WTC11 (cell line): ENCODE results near the gene AGBL1. TPM values are rescaled to one million over a fixed set of nuclear protein-coding genes. Genes with fewer than 3 reads are reported as not detected.

Source experiments
- ATAC-seq: fragments of 200-7000 bp; cut with Tn5 transposase; 2 replicates; pipeline ENCODE4 v1.10.0; 2021; ENCODE audit warnings: mild to moderate bottlenecking, moderate library complexity
- CTCF ChIA-PET: fragments of 300-600 bp; sonication (Branson Sonifier 250); formaldehyde crosslinking; loops from one replicate; lab custom pipeline; 2021; ENCODE audit warnings: antibody characterized with exemption; lab: Charles Lee
- POLR2A ChIA-PET: fragments of 350-600 bp; sonication (Branson Sonifier 250); formaldehyde crosslinking; loops from one replicate; lab custom pipeline; 2021; ENCODE audit warnings: antibody characterized with exemption; lab: Charles Lee
- DNase-seq: peaks from one replicate; pipeline ENCODE4 v3.0.0; 2021; ENCODE audit warnings: low spot score
- H3K27ac Mint-ChIP-seq: 2 replicates; pipeline ENCODE4 v1.8.0; 2021; ENCODE audit warnings: mixed read lengths
- H3K27me3 Mint-ChIP-seq: 2 replicates; pipeline ENCODE4 v1.8.0; 2021; ENCODE audit warnings: low read depth, mild to moderate bottlenecking, moderate library complexity, mixed read lengths
- H3K36me3 Mint-ChIP-seq: 2 replicates; pipeline ENCODE4 v1.8.0; 2021; ENCODE audit warnings: mixed read lengths
- H3K4me1 Mint-ChIP-seq: 2 replicates; pipeline ENCODE4 v1.8.0; 2022; ENCODE audit warnings: mixed read lengths
- H3K4me3 Mint-ChIP-seq: 2 replicates; pipeline ENCODE4 v1.8.0; 2021; ENCODE audit warnings: mild to moderate bottlenecking, moderate library complexity, mixed read lengths
- H3K9me3 Mint-ChIP-seq: 2 replicates; pipeline ENCODE4 v1.8.0; 2021; ENCODE audit warnings: mixed read lengths
- AFF4 ChIP-seq: sonication (generic); formaldehyde crosslinking; IDR thresholded peaks from 2 replicates; pipeline ENCODE4 v1.8.1; 2023; ENCODE audit warnings: mild to moderate bottlenecking, missing genetic modification reagents, borderline replicate concordance
- ARID4B ChIP-seq: sonication (generic); formaldehyde crosslinking; IDR thresholded peaks from 2 replicates; pipeline ENCODE4 v1.8.0; 2023; ENCODE audit warnings: missing genetic modification reagents, mild to moderate bottlenecking, borderline replicate concordance
- ATF1 ChIP-seq: sonication (generic); formaldehyde crosslinking; IDR thresholded peaks from 2 replicates; pipeline ENCODE4 v1.8.1; 2023; ENCODE audit warnings: mild to moderate bottlenecking, moderate library complexity, missing genetic modification reagents
- CREM ChIP-seq: sonication (generic); formaldehyde crosslinking; IDR thresholded peaks from 2 replicates; pipeline ENCODE4 v1.8.1; 2022; ENCODE audit warnings: mild to moderate bottlenecking, missing genetic modification reagents, moderate library complexity
- EMX1 ChIP-seq: fragments of 250-450 bp; sonication (Bioruptor Pico); IDR thresholded peaks from 2 replicates; pipeline ENCODE4 v1.8.0; 2021; ENCODE audit warnings: mild to moderate bottlenecking
- ETV6 ChIP-seq: sonication (generic); formaldehyde crosslinking; IDR thresholded peaks from 2 replicates; pipeline ENCODE4 v1.8.1; 2022; ENCODE audit warnings: mild to moderate bottlenecking, missing genetic modification reagents
- GABPB1 ChIP-seq: sonication (generic); formaldehyde crosslinking; IDR thresholded peaks from 2 replicates; pipeline ENCODE4 v1.8.1; 2023; ENCODE audit warnings: mild to moderate bottlenecking, missing genetic modification reagents
- GRHL2 ChIP-seq: fragments of 250-450 bp; sonication (Bioruptor Pico); IDR thresholded peaks from 2 replicates; pipeline ENCODE4 v1.8.0; 2022; ENCODE audit warnings: mild to moderate bottlenecking, moderate library complexity; ENCODE audit not compliant: insufficient replicate concordance, severe bottlenecking
- GTF2I ChIP-seq: fragments of 250-450 bp; sonication (Bioruptor Pico); conservative IDR thresholded peaks from 2 replicates; pipeline ENCODE4 v1.4.0; 2021; ENCODE audit warnings: mild to moderate bottlenecking
- HMGA2 ChIP-seq: fragments of 250-450 bp; sonication (Bioruptor Pico); IDR thresholded peaks from 2 replicates; pipeline ENCODE4 v1.4.0; 2021; ENCODE audit warnings: mild to moderate bottlenecking, moderate library complexity
- JAZF1 ChIP-seq: fragments of 250-450 bp; sonication (Bioruptor Pico); IDR thresholded peaks from 2 replicates; pipeline ENCODE4 v1.9.0; 2021; ENCODE audit warnings: moderate library complexity, mild to moderate bottlenecking, inconsistent platforms
- MXD4 ChIP-seq: fragments of 250-450 bp; sonication (Bioruptor Pico); IDR thresholded peaks from 2 replicates; pipeline ENCODE4 v1.8.0; 2021; ENCODE audit warnings: mild to moderate bottlenecking, moderate library complexity, borderline replicate concordance
- NFE2L1 ChIP-seq: sonication (generic); formaldehyde crosslinking; IDR thresholded peaks from 2 replicates; pipeline ENCODE4 v1.8.1; 2023; ENCODE audit warnings: missing genetic modification reagents
- NFYB ChIP-seq: sonication (generic); formaldehyde crosslinking; conservative IDR thresholded peaks from 2 replicates; pipeline ENCODE4 v1.8.0; 2022; ENCODE audit warnings: low read depth, missing genetic modification reagents
- PRDM15 ChIP-seq: sonication (generic); formaldehyde crosslinking; IDR thresholded peaks from 2 replicates; pipeline ENCODE4 v1.8.0; 2022; ENCODE audit warnings: missing genetic modification reagents
- PRRX2 ChIP-seq: fragments of 250-450 bp; sonication (Bioruptor Pico); IDR thresholded peaks from 2 replicates; pipeline ENCODE4 v1.8.0; 2021; ENCODE audit warnings: mild to moderate bottlenecking
- SMAD4 ChIP-seq: sonication (generic); formaldehyde crosslinking; IDR thresholded peaks from 2 replicates; pipeline ENCODE4 v1.8.0; 2022; ENCODE audit warnings: mild to moderate bottlenecking, missing genetic modification reagents
- TP53 ChIP-seq: sonication (generic); formaldehyde crosslinking; IDR thresholded peaks from 2 replicates; pipeline ENCODE4 v1.8.1; 2023; ENCODE audit warnings: mild to moderate bottlenecking, missing genetic modification reagents
- ZMAT4 ChIP-seq: fragments of 250-450 bp; sonication (Bioruptor Pico); IDR thresholded peaks from 2 replicates; pipeline ENCODE4 v1.9.0; 2021; ENCODE audit warnings: mild to moderate bottlenecking
- ZNF232 ChIP-seq: sonication (generic); formaldehyde crosslinking; IDR thresholded peaks from 2 replicates; pipeline ENCODE4 v1.8.0; 2022; ENCODE audit warnings: mild to moderate bottlenecking, missing genetic modification reagents
- ZNF423 ChIP-seq: fragments of 250-450 bp; sonication (Bioruptor Pico); IDR thresholded peaks from 2 replicates; pipeline ENCODE4 v2.1.2; 2022; ENCODE audit warnings: mild to moderate bottlenecking, moderate library complexity
- ZNF671 ChIP-seq: fragments of 250-450 bp; sonication (Bioruptor Pico); IDR thresholded peaks from 2 replicates; pipeline ENCODE4 v1.8.0; 2021; ENCODE audit warnings: mild to moderate bottlenecking
- ZSCAN18 ChIP-seq: fragments of 250-450 bp; sonication (Bioruptor Pico); IDR thresholded peaks from 2 replicates; pipeline ENCODE4 v2.1.2; 2022; ENCODE audit warnings: mild to moderate bottlenecking, moderate library complexity
- total RNA-seq: library from RNA; stranded (reverse); gene quantifications from 3 replicates; pipeline ENCODE4 v1.2.3, GENCODE V29; 2021

Gene AGBL1
- total RNA-seq, 1 experiment from 2014 or later: not detected

GRCh38 chr15:86799226-86799625 lies 719.6 kb downstream of the AGBL1 start:
- H3K9me3 Mint-ChIP-seq: no peaks in the 10 kb centered on the region
- no peaks in the 10 kb centered on the region for H3K36me3 Mint-ChIP-seq
- no peaks in the 10 kb centered on the region for H3K27me3 Mint-ChIP-seq
- ChIA-PET POLR2A (no interaction called here), CTCF (no interaction called here)
- no peak overlapping the region for H3K4me3 Mint-ChIP-seq
- H3K27ac Mint-ChIP-seq: no peak overlapping the region
- no peak for ATAC-seq
- TF ChIP-seq ARID4B (CRISPR knock-in tag): no peak
- TF ChIP-seq CREM (CRISPR knock-in tag): no peak
- no peak for TF ChIP-seq TP53 (CRISPR knock-in tag)
- TF ChIP-seq ZNF423: no peak
- TF ChIP-seq NFYB: no peak
- TF ChIP-seq ZMAT4 (CRISPR knock-in tag): no peak
- H3K4me1 Mint-ChIP-seq: no peaks in the 10 kb centered on the region
- DNase-seq: no peak

- H3K27me3 Mint-ChIP-seq: no peaks in the 10 kb centered on the region
- H3K36me3 Mint-ChIP-seq: no peaks in the 10 kb centered on the region
- H3K9me3 Mint-ChIP-seq: no peaks in the 10 kb centered on the region
- ChIA-PET POLR2A (no interaction called here), CTCF (no interaction called here)
- no peaks in the 10 kb centered on the region for H3K4me1 Mint-ChIP-seq
- ATAC-seq (no peak), DNase-seq (no peak)
- no peak overlapping the region for H3K27ac Mint-ChIP-seq
- no peak overlapping the region for H3K4me3 Mint-ChIP-seq
- TF ChIP-seq GTF2I: no peak
- TF ChIP-seq PRDM15 (CRISPR knock-in tag): no peak
- TF ChIP-seq EMX1 (CRISPR knock-in tag): no peak
- no peak for TF ChIP-seq GRHL2
- TF ChIP-seq MXD4 (CRISPR knock-in tag): no peak
- TF ChIP-seq JAZF1 (CRISPR knock-in tag): no peak
- no peak for TF ChIP-seq PRRX2 (CRISPR knock-in tag)
- no peak for TF ChIP-seq ZNF671 (CRISPR knock-in tag)
- no peak for TF ChIP-seq GABPB1 (CRISPR knock-in tag)
- no peak for TF ChIP-seq ETV6 (CRISPR knock-in tag)
- TF ChIP-seq ZSCAN18 (CRISPR knock-in tag): no peak
- no peak for TF ChIP-seq SMAD4 (CRISPR knock-in tag)
- TF ChIP-seq ATF1: no peak
- TF ChIP-seq NFE2L1 (CRISPR knock-in tag): no peak
- no peak for TF ChIP-seq AFF4 (CRISPR knock-in tag)
- no peak for TF ChIP-seq ZNF232 (CRISPR knock-in tag)
- TF ChIP-seq HMGA2 (CRISPR knock-in tag): no peak
Observed at GRCh38 chr15:86802244-86802643, 722.6 kb downstream of the AGBL1 start.
